GM19023 (cell line): Measurements from ENCODE around the gene GNG7.
"Not testable (repeated sequence)": the region's sequence is repeated elsewhere in the genome, so short reads cannot be mapped to it uniquely, and the experiment has no call there.

Experiments used
- ATAC-seq: cut with Tn5 transposase; IDR thresholded peaks from one replicate; pipeline ENCODE4 v1.9.1; 2021; ENCODE audit warnings: mild to moderate bottlenecking, moderate library complexity; ENCODE audit not compliant: unreplicated experiment

Gene GNG7

GRCh38 chr19:2519482-2519881 lies 183.0 kb downstream of the GNG7 start:
- ATAC-seq = no peak

GRCh38 chr19:2518856-2519255 lies 183.6 kb downstream of the GNG7 start:
- not testable (repeated sequence) for ATAC-seq

GRCh38 chr19:2517881-2518601 lies 184.5 kb downstream of the GNG7 start:
- ATAC-seq = no peak

GRCh38 chr19:2516727-2517126 lies 185.8 kb downstream of the GNG7 start:
- ATAC-seq = no peak

- ATAC-seq = no peak
Measured at GRCh38 chr19:2514981-2515518, 187.4 kb downstream of the GNG7 start.

GRCh38 chr19:2512523-2513431 lies 189.7 kb downstream of the GNG7 start:
- ATAC-seq = no peak

- ATAC-seq = no peak
Measured at GRCh38 chr19:2511991-2512390, 190.5 kb downstream of the GNG7 start.

- ATAC-seq = no peak
Measured at GRCh38 chr19:2511570-2511969, 190.9 kb downstream of the GNG7 start.

GRCh38 chr19:2509096-2509495 lies 193.4 kb downstream of the GNG7 start:
- no peak for ATAC-seq

- no peak for ATAC-seq
Measured at GRCh38 chr19:2507109-2507508, 195.4 kb downstream of the GNG7 start.

GRCh38 chr19:2506656-2507055 lies 195.8 kb downstream of the GNG7 start:
- not testable (repeated sequence) for ATAC-seq

GRCh38 chr19:2503521-2504109 lies 198.9 kb downstream of the GNG7 start:
- ATAC-seq = no peak

GRCh38 chr19:2500841-2501261 lies 201.6 kb downstream of the GNG7 start:
- ATAC-seq = no peak

GRCh38 chr19:2500156-2500555 lies 202.3 kb downstream of the GNG7 start:
- ATAC-seq = no peak

- no peak for ATAC-seq
Measured at GRCh38 chr19:2497186-2497585, 205.3 kb downstream of the GNG7 start.

GRCh38 chr19:2495651-2496316 lies 206.7 kb downstream of the GNG7 start:
- ATAC-seq = no peak

GRCh38 chr19:2495130-2495641 lies 207.3 kb downstream of the GNG7 start:
- ATAC-seq = no peak

GRCh38 chr19:2494447-2495129 lies 207.9 kb downstream of the GNG7 start:
- ATAC-seq = no peak

GRCh38 chr19:2494084-2494446 lies 208.4 kb downstream of the GNG7 start:
- no peak for ATAC-seq

GRCh38 chr19:2493448-2493847 lies 209.0 kb downstream of the GNG7 start:
- not testable (repeated sequence) for ATAC-seq
